Measurements from ENCODE around the gene B4GALT6.

B4GALT6 gene

DNA sequence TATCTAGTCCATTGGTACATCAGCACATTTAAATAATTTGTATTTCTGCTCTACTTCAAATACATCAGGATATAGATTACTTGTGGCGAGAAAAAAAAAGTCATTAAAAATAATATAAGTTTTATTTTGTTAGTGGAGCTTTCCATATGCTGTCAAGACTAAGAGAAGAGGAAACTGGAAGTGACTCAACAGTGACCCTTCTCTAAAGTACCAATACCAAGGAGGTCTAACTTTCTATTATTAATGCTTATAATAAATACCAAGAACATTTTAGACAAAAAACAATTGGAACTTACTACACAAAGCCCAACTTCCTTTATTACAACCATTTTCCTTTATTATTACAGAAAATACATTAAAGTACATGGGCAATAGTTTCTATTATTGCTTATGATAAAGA is 52.9 kb downstream of the B4GALT6 start:
- DNase-seq: no peak

DNA sequence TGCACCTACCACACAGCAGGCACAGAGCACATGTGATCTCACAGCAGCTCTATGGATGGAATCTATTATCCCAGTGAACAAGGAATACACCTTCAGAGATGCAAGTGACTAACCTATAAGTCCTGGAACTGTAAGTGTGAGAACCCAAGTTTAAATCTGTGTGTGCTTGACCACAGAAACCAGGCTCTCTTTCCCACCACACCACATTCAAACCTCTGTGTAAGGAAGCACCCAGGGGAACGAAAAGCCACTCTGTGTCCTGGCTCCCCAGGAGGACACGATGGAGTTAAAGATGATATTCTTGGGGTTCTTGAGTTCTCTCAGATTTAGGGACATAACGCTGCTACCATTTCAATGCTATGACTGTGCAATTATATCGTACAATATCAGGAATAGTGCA is 53.8 kb downstream of the B4GALT6 start:
- no peak for DNase-seq

DNA sequence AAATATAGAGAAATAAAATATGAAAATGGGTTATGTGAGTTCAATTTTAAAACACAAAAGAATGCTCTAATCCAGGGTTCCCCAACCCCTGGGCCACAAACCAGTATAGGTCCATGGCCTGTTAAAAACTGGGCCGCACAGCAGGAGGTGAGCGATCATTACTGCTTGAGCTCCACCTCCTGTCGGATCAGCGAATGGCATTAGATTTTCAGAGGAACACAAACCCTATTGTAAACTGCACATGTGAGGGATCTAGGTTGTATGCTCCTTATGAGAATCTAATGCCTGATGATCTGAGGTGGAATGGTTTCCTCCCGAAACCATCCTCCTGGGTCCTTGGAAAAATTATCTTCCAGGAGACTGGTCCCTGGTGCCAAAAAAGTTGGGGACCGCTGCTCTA is 58.0 kb downstream of the B4GALT6 start:
- no peak for DNase-seq

DNA sequence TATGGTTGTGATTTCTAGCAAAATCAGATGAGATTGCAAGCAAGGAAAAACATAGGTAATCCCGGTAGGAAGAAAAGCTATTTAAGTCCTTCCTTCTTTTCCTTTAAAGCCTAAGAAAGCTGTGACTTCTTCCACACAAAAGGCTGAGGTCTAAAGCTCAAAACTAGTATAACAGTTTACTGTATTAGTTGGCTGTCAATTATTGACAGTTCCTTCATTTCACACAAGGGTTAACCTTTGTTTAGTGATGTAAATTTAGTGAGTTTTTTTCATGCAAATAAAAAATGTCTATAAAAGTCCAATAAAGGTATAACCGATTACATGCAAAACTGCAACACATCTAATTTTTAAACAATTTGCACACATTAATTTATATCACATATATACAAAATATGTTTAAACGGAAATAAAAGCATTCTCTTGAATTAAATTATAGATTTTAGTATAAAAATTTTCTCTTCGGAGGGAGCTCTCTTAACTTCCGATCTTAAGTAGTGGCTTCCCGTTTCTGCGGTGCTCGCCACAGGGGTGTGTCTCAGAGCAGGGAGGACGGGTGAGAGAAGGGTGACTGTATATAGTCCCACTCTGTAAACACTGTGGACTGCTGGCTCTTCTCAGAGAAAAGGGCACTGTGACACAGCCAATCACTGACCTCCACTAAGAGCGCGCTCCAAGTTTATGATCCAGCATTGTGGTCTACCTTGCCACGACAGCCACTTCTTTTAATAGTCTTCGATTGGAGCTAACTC is 59.3 kb downstream of the B4GALT6 start:
- no peak for DNase-seq

DNA sequence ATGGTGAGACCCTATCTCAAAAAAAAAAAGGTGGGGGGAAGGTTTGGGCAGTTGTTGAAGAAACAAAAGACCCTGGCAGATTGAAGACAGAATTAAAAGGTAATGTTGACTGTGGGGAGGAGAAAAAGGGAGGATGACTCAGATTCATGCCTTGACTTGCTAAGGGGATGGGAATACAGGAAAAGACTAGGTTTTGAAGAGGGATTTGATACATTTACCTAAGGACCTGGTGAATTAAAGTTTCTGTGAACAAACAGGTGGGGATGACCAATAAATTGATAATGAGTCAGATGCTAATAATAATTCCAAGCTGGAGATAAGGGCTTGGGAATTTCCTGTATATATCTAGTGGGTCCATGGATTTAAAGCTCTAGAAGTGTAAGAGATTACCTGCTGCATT is 65.1 kb downstream of the B4GALT6 start:
- DNase-seq: no peak

DNA sequence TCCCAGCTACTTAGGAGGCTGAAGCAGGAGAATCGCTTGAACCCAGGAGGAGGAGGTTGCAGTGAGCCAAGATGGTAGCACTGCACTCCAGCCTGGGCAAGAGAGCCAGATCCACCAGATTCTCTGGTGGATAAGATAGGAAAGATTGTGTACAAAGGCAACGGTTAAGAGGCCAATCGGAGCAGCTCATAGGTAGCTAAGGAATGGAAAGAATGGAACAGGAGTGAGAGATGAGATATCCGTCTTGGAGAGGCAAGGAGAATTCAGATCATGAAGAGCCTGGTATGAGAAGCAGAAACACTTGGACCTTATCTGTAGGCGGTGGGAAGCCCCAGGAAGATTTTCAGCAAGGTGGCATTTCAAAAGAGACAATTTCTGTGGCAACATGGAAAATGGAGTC is 65.6 kb downstream of the B4GALT6 start:
- no peak for DNase-seq

DNA sequence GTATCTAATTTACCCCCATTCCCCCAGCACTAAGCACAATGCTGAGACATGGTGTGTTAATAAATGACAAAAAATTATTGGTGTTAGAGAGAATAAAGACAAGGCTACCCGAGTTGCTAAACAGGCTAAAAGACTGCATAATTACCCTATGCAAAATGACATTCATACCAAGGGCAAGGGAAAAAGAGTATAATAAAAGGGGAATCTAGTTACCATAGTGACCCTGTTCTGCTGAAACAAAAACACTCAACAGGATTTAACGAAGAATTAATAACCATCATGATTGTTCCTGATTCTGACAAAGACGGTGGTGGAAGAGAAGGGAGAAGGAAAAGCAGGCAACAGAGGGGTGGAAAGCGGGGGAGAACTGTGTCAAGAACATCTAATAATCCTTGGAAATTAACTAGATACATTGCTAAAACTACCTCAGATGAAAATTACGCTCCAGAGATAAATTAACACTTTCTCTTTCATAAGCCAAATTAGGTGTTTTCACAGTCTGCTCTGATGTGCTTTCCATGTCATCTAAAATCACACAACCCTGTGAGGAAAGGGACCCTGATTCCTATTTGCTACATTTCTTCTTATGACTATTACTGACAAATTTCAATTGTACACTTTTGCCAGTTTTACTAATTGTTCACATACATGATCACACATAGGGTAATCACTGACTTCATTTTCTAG is 67.2 kb downstream of the B4GALT6 start:
- DNase-seq: no peak

DNA sequence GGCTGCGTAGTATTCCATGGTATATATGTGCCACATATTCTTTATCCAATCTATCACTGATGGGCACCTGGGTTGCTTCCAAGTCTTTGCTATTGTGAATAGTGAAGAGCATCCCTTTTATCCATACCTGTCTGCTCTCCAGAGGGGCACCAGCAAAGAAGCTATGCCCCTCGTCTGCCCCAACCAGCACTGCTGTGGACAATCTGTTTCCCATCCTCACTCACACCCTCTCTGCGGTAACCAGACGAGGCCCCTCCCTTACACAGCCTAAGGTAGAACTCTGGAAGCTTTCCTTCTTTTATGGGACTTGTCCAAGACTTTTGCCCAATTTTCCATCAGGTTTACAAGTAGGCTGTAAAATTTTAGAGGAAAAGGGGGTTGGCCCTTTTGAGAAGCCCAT is 67.8 kb downstream of the B4GALT6 start:
- no peak for DNase-seq

DNA sequence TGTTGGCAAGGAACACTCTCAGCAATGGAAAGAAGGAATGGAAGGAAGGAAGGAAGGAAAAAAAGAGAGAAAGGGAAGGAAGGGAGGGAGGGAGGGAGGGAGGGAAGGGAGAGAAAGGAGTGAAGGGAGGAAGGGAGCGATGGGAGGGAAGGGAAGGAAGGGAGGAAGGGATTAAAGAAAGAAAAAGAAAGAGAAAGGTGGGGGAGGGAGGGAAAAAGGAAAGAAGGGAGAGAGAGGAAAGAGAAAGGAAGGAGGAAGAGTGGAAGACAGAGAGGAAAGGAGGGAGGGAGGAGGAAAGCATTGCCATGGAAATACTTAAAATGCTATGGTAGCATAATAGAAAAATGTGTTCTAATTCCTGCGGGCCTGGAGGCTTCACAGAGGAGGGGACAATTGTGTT is 70.3 kb downstream of the B4GALT6 start:
- DNase-seq: no peak

DNA sequence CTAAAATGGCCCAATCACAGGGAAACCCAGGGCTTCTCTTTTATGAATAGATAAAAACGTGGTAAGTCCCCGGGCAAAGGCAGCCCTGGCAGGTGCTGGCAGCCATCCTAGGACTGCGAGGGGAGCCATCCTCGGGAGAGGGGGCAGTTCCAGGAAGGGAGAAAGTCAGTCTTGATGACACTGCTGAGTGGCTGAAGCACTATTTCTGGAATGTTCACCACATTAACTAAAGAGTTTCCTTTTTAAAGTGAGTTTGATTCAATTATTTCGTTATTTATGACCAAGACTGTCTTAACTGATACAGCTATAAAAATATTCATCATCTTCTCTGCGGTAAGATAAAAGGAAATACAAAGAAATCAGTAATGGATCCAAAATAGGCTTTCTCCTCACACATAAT is 72.3 kb downstream of the B4GALT6 start:
- no peak for DNase-seq

DNA sequence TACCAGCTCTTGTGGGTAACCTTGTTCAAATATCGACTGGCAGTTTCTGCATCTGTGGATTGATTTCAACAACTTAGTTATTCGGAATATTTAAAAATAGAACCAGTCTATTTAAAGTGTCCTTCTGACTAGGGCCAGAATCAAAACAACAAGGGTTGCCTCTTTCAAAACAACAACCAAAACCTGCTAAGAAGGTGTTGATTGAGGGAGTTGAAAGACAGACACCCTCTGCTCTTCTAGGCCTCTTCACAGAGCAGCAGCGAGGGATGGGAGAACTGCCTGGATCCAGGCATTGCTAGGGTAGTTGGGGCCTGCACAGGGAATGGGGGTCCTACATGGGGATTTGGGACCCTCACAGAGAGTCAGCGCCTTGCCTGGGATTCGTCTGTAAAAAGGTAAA is 72.9 kb downstream of the B4GALT6 start:
- DNase-seq: no peak

DNA sequence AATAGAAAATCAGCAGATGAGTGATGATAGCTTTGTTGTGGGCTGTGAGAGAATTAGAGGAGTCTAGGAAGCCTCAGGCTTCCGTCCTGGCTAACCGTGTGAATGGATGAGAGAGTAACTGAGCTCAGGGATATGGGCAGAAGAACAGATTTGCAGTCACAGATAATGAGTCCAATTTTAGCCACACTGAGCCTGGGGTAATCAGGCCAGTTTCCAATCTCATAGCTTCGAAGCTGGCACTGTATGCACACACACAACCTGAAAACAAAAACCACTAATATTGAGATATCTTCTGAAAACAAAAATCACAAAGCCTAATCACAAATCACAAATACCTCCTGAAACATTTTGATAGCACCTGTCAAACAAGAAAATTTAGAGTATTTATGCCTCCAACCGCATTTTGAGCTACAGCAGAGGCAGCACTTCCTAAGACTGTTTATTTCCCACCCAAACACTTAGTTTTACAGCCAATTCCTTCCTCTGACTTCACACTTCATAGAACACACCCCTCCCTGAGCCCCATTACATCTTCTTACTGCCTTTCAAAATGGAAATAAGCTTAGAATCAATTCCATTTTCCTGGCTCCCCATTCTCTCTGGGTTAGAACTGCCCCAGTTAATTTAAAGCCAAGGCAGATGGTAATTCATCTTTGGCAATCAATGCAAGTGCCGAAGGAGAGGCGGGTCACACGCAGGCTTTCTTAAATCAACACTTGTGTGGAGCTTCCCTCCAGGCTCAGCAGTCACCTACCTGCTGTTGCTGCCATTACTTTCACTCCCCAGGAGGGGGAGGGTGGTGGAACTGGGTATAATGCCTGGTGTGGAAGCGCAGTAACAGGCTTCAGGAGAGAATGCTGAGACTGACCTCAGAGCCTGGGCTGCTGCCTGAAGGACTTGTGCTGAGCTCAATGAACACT is 73.8 kb downstream of the B4GALT6 start:
- DNase-seq: no peak

DNA sequence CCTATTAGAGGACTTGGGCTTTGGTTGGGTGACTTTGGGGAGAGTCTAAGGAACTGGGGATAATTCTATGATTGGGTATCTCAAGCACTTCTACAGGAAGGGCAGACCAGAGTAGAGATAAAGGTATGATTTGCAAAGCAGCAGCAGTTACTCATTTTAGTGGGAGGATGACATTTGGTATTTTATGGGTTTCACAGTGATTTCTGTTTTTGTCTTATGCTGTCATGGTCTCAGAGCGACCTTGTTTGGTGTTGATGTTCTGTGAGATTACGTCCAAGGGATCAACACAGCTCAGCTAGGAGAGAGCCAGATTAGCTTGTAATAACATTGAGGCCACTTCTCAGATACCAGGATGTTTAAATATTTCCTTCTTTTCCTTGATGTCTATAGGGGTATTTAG is 74.5 kb downstream of the B4GALT6 start:
- DNase-seq: no peak

DNA sequence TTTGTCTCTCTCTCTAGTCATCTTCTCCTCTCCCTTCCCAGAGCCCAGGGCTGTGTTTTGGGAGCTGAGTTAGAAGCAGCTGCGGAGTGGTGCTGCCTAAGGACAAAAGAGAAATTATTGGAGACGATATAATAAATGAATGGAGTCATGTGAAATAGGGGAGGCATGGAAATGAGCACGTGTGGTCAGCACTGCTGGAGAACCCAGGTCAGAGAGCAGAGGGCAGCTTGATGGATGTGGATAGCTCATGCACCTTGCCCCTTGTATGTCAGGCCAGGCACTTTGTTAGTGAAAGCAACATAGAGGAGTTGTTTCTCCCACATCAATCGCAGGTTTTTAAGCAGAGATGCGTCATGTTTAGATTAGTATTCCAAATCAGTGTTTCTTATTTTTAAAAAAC is 77.0 kb downstream of the B4GALT6 start:
- no peak for DNase-seq

DNA sequence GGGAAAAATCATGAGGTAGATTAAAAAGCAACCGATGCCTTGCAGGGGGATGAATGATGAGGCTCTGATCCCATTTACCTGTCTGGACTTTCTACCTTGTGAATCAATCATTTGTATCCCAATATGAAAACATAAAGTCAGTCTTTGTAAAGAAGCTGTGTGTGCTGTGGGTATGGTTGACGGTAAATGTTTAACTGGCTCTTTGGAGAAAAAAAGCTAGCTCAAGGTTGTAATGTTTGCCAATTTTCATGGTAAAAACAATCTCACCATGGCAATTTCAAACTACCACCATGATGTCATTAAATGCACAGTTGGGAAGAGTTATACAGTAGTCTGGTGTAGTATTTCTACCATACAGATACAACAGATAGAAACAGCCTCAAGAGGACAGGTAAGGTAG is 78.1 kb downstream of the B4GALT6 start:
- no peak for DNase-seq

DNA sequence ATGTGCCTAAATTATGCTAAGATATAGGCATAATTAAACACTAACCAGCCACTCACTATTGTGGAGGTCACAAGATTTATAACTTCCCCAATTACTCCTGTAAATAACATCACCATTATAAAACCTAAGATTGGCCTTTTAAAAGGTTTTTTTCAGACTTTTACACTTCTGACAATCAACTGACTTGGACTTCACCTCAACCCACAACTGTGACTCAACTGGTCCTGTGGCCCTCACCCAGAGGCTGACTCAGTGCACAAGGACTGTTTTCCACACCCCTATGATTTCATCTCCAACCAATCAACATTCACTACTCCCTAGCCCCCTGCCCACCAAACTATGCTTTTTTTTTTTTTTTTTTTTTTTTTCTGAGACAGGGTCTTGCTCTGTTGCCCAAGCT is 81.1 kb downstream of the B4GALT6 start:
- no peak for DNase-seq

DNA sequence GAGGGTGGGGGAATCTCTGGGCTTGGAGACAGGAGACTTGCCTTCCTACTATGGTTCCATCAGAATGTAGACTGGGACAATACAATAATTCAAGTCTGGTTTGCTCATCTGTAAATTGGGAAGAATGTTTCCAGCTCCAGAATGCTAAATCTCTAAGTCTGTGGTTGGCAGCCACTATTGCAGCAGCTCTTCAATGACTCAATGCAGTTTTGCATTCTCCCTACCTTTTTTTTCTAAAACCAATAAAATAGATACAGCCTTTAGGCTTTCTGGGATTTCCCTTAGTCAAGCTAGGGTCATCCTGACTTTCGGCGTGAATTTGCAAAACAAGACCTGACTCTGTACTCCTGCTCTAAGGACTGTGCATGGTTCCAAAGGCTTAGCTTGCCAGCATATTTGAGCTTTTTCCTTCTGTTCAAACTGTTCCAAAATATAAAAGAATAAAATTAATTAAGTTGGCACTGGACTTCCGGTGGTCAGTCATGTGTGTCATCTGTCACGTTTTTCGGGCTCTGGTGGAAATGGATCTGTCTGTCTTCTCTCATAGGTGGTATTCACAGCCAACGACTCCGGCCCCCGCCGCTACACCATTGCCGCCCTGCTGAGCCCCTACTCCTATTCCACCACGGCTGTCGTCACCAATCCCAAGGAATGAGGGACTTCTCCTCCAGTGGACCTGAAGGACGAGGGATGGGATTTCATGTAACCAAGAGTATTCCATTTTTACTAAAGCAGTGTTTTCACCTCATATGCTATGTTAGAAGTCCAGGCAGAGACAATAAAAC is 86.2 kb downstream of the B4GALT6 start:
- DNase-seq: no peak

DNA sequence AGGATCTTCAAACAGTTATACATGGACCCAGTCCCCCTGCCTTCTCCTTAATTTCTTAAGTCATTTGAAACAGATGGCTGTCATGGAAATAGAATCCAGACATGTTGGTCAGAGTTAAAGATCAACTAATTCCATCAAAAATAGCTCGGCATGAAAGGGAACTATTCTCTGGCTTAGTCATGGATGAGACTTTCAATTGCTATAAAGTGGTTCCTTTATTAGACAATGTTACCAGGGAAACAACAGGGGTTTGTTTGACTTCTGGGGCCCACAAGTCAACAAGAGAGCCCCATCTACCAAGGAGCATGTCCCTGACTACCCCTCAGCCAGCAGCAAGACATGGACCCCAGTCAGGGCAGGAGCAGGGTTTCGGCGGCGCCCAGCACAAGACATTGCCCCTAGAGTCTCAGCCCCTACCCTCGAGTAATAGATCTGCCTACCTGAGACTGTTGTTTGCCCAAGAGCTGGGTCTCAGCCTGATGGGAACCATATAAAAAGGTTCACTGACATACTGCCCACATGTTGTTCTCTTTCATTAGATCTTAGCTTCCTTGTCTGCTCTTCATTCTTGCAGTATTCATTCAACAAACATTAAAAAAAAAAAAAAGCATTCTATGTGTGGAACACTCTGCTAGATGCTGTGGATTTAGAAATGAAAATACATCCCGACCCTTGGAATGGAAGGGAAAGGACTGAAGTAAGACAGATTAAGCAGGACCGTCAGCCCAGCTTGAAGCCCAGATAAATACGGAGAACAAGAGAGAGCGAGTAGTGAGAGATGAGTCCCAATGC is 88.1 kb downstream of the B4GALT6 start:
- no peak for DNase-seq

DNA sequence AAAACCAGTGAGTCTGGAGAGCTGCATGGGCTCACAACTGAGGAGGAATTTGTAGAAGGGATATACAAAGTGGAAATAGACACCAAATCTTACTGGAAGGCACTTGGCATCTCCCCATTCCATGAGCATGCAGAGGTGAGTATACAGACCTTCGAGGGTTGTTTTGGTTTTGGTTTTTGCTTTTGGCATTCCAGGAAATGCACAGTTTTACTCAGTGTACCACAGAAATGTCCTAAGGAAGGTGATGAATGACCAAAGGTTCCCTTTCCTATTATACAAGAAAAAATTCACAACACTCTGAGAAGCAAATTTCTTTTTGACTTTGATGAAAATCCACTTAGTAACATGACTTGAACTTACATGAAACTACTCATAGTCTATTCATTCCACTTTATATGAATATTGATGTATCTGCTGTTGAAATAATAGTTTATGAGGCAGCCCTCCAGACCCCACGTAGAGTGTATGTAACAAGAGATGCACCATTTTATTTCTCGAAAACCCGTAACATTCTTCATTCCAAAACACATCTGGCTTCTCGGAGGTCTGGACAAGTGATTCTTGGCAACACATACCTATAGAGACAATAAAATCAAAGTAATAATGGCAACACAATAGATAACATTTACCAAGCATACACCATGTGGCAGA is 89.1 kb downstream of the B4GALT6 start:
- DNase-seq: no peak

DNA sequence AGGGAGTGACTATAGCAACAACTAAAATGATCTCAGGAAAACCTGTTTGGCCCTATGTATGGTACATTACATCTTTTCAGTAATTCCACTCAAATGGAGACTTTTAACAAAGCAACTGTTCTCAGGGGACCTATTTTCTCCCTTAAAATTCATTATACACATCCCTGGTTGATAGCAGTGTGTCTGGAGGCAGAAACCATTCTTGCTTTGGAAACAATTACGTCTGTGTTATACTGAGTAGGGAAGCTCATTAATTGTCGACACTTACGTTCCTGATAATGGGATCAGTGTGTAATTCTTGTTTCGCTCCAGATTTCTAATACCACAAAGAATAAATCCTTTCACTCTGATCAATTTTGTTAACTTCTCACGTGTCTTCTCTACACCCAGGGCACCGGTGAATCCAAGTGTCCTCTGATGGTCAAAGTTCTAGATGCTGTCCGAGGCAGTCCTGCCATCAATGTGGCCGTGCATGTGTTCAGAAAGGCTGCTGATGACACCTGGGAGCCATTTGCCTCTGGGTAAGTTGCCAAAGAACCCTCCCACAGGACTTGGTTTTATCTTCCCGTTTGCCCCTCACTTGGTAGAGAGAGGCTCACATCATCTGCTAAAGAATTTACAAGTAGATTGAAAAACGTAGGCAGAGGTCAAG is 91.7 kb downstream of the B4GALT6 start:
- DNase-seq: no peak

DNA sequence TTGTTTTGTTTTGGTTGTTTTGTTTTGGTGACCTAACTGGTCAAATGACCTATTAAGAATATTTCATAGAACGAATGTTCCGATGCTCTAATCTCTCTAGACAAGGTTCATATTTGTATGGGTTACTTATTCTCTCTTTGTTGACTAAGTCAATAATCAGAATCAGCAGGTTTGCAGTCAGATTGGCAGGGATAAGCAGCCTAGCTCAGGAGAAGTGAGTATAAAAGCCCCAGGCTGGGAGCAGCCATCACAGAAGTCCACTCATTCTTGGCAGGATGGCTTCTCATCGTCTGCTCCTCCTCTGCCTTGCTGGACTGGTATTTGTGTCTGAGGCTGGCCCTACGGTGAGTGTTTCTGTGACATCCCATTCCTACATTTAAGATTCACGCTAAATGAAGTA is 92.8 kb downstream of the B4GALT6 start, which contains the start of gene TTR:
Gene TTR (plus strand): TSS at position 250 of the 400 bp plus-strand sequence. CDS start 26 bp downstream, at position 276.
- DNase-seq: no peak
